Esophagus squamous epithelium (tissue), 5 donors: ENCODE data around the gene CNST. TPM values are rescaled to one million over a fixed set of nuclear protein-coding genes. Genes with fewer than 3 reads are reported as not detected.

Source experiments
- DNase-seq: peaks from one replicate; lab custom pipeline; 2025; lab: John Stamatoyannopoulos, UW
- H3K27ac ChIP-seq, 4 donors: fragments of 200-600 bp; sonication (generic); one replicate each; pipeline ENCODE4 v1.5.1; 2016 to 2019; ENCODE audit warnings: mild to moderate bottlenecking in 1 of 4
- H3K27me3 ChIP-seq, 4 donors: fragments of 200-600 bp; sonication (generic); 1 replicate in 3 of 4; 2 replicates in 1 of 4; pipeline versions ENCODE4 v1.5.1 to v1.6.0; 2017 to 2021; ENCODE audit warnings: antibody characterized with exemption in 1 of 4
- H3K36me3 ChIP-seq, 3 donors: fragments of 200-600 bp; sonication (generic); one replicate each; pipeline ENCODE4 v1.5.1; 2016 to 2019
- H3K4me1 ChIP-seq, 3 donors: fragments of 200-600 bp; sonication (generic); one replicate each; pipeline ENCODE4 v1.5.1; 2017 to 2019
- H3K4me3 ChIP-seq, 4 donors: fragments of 200-600 bp; sonication (generic); 1 replicate in 3 of 4; 2 replicates in 1 of 4; pipeline ENCODE4 v1.5.1; 2016 to 2019; ENCODE audit warnings: mild to moderate bottlenecking in 2 of 4, moderate library complexity in 1 of 4
- H3K9me3 ChIP-seq, 3 donors: fragments of 200-600 bp; sonication (generic); one replicate each; pipeline ENCODE4 v1.5.1; 2016 to 2019
- POLR2A ChIP-seq, 4 donors: fragments of 450-650 bp; IDR thresholded peaks; one replicate each; pipeline ENCODE4 v1.6.1; 2017; ENCODE audit warnings: antibody characterized with exemption in 4 of 4, mild to moderate bottlenecking in 4 of 4, moderate library complexity in 3 of 4
- WGBS, 2 donors: methylation state at CpG; one replicate each; pipeline ENCODE4 v1.1.5; 2018; 5-methylcytosine and 5-hydroxymethylcytosine counted together
- intact Hi-C: fragments of 100-400 bp; cut with DNase I; formaldehyde crosslinking; loops from one replicate; pipeline ENCODE4 v1.15.0; 2022
- total RNA-seq, 4 donors: library from RNA; depleted of rRNA; stranded (reverse); fragments of >200 nt; gene quantifications; one replicate each; pipeline ENCODE4 v1.1.0, GENCODE V29; 2016
- TF ChIP-seq, protein P1 (sequence below), 6 experiments: fragments of 450-650 bp in 4 of 6; fragments of 200-600 bp in 2 of 6; sonication (generic) in 2 of 6; IDR thresholded peaks; one replicate each; pipeline ENCODE4 v1.5.1; 2016 to 2019; ENCODE audit warnings: antibody characterized with exemption in 6 of 6, mild to moderate bottlenecking in 4 of 6, moderate library complexity in 4 of 6
- donor health status: DM: yes; HTN: yes; CAD: no.

CNST gene
- total RNA-seq, 4 donors from 2014 or later: 7.5 to 31.5 (median 12.4) TPM

GRCh38 chr1:246540738-246541491 lies 25.3 kb upstream of the CNST start:
- 85 to 88% methylated on average over 7 of the region's 7 CpGs for WGBS, 2 donors
- Histone ChIP-seq H3K36me3 (peaks cover 0 to 75% (median 16%) of the 10 kb centered on the region in 3 donors), H3K4me1 (peaks cover 0 to 13% (median 0%) of the 10 kb centered on the region in 3 donors), H3K27me3 (no peaks in the 10 kb centered on the region), H3K4me3 (no peak overlapping the region), H3K9me3 (no peaks in the 10 kb centered on the region), H3K27ac (no peak overlapping the region)
- DNase-seq: no peak
- TF ChIP-seq POLR2A (IDR thresholded peaks at IDR 0.05): no peak
- TF ChIP-seq, protein P1, sequence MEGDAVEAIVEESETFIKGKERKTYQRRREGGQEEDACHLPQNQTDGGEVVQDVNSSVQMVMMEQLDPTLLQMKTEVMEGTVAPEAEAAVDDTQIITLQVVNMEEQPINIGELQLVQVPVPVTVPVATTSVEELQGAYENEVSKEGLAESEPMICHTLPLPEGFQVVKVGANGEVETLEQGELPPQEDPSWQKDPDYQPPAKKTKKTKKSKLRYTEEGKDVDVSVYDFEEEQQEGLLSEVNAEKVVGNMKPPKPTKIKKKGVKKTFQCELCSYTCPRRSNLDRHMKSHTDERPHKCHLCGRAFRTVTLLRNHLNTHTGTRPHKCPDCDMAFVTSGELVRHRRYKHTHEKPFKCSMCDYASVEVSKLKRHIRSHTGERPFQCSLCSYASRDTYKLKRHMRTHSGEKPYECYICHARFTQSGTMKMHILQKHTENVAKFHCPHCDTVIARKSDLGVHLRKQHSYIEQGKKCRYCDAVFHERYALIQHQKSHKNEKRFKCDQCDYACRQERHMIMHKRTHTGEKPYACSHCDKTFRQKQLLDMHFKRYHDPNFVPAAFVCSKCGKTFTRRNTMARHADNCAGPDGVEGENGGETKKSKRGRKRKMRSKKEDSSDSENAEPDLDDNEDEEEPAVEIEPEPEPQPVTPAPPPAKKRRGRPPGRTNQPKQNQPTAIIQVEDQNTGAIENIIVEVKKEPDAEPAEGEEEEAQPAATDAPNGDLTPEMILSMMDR (IDR thresholded peaks at IDR 0.05): no peak
- intact Hi-C loops: no loop called here

DNA sequence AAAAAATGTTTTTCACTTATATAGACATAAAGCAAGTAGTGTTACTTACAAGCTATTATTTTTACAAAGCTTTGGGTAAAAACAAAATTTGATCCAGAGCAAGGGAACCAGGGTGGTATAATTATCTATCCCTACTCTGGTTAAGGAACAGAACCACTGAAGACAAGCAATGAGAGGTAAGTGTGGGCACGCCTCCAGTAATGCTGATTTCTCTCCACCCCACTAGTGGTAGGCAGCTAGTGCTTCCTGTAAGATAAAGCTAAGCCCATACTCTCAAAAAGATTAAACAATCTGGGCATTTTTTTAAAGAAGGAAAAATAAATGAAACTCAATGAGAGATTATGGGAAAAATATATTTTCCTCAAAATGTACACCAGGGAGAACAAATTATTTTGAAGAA lies 22.3 kb upstream of the CNST start:
- intact Hi-C loops: no loop called here
- Histone ChIP-seq H3K9me3 (no peaks in the 10 kb centered on the region), H3K27ac (no peak overlapping the region), H3K27me3 (no peaks in the 10 kb centered on the region), H3K36me3 (peaks cover 0 to 98% (median 16%) of the 10 kb centered on the region in 3 donors), H3K4me1 (no peaks in the 10 kb centered on the region), H3K4me3 (no peak overlapping the region)
- WGBS, 2 donors: 100% methylated on average over 1 of the region's 1 CpG
- no peak for DNase-seq
- TF ChIP-seq POLR2A (IDR thresholded peaks at IDR 0.05): no peak
- TF ChIP-seq, protein P1 (IDR thresholded peaks at IDR 0.05): no peak

DNA sequence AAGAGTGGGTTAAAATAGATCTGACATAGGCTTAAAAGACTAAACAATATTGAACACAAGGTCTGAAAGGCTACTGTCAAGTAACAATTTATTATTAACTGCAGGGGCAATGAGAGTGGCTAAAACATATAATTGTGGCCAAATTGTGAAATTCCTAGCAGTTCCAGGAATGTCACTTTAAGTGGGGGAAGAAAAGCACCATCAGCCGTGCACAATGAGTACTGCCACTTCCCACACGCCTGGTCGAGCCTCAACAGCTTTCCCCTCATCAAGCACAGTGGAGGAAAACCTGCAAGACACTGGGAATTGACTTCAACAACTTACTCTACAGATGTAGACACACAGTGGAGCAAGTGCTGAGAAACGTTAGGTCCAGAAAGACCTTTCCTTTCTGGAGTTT lies 16.6 kb upstream of the CNST start:
- no peak for TF ChIP-seq POLR2A (IDR thresholded peaks at IDR 0.05)
- TF ChIP-seq, protein P1 (IDR thresholded peaks at IDR 0.05): no peak
- WGBS, 2 donors: 49 to 59% methylated on average over 4 of the region's 4 CpGs

GRCh38 chr1:246550402-246550801 lies 15.9 kb upstream of the CNST start:
- Histone ChIP-seq H3K4me3 (no peak overlapping the region), H3K4me1 (no peaks in the 10 kb centered on the region), H3K27ac (no peak overlapping the region), H3K9me3 (no peaks in the 10 kb centered on the region), H3K27me3 (no peaks in the 10 kb centered on the region), H3K36me3 (peaks cover 0 to 98% (median 8%) of the 10 kb centered on the region in 3 donors)
- intact Hi-C loops: no loop called here
- no peak for TF ChIP-seq POLR2A (IDR thresholded peaks at IDR 0.05)
- TF ChIP-seq, protein P1 (IDR thresholded peaks at IDR 0.05): no peak
- 68 to 70% methylated on average over 11 of the region's 11 CpGs for WGBS, 2 donors
- no peak for DNase-seq

More for the DNA sequence above, 16.6 kb upstream of the CNST start:
- Histone ChIP-seq H3K9me3 (no peaks in the 10 kb centered on the region), H3K36me3 (peaks cover 0 to 98% (median 8%) of the 10 kb centered on the region in 3 donors), H3K4me3 (no peak overlapping the region), H3K27ac (no peak overlapping the region), H3K4me1 (no peaks in the 10 kb centered on the region), H3K27me3 (no peaks in the 10 kb centered on the region)
- no peak for DNase-seq
- intact Hi-C loops: no loop called here

DNA sequence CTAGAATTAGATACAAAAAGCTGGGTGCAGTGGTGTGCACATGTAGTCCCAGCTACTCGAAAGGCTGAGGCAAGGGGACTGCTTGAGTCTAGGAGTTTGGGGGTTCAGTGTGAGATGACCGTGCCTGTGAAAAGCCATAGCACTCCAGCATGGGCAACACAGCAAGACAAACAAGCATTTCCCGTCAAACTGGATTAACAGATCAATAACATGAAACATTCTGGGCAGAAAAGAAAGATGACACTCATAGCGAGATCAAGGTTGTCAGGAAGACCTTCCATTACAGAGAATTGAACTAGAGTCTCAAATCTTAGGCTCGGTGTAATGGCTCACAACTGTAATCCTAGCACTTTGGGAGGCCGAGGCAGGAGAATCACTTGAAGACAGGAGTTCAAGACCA lies 14.1 kb upstream of the CNST start:
- intact Hi-C loops: no loop called here
- H3K4me3 ChIP-seq: no peak overlapping the region
- H3K27me3 ChIP-seq: no peaks in the 10 kb centered on the region
- WGBS, 2 donors: 83 to 95% methylated on average over 6 of the region's 6 CpGs
- TF ChIP-seq POLR2A (IDR thresholded peaks at IDR 0.05): no peak
- TF ChIP-seq, protein P1 (IDR thresholded peaks at IDR 0.05): no peak
- no peaks in the 10 kb centered on the region for H3K9me3 ChIP-seq
- H3K27ac ChIP-seq: no peak overlapping the region
- no peak for DNase-seq
- no peaks in the 10 kb centered on the region for H3K4me1 ChIP-seq
- H3K36me3 ChIP-seq: peaks cover 0 to 100% (median 20%) of the 10 kb centered on the region in 3 donors
